UCSD-AML1 (cell line): ENCODE measurements around the gene CDYL.
A peak's percentile ranks its signal among the peaks of the same experiment; 100 is the strongest.

Experiments
- DNase-seq: peaks from one replicate; lab custom pipeline; 2025; ENCODE audit not compliant: unreplicated experiment; lab: John Stamatoyannopoulos, UW

CDYL gene

DNA sequence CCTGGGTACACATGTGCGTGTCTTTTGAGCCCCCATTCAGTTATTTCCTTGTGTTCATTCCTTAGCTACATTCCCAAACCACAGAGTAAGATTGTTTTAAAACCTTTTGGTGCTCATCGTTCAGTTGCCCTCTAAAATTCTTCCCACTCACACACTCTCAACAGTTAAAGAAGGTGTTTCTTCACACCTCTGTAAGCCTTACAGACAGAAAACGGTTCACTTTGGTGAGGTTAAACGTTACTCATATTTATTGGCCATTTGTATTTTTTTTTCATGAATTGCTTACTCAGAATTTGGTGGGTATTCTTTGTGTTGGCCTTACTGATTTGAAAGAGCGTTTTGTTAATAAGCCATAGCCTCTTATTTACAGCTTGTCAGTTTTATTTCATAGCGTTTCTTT is 97.7 kb downstream of the CDYL start:
- no peak for DNase-seq

DNA sequence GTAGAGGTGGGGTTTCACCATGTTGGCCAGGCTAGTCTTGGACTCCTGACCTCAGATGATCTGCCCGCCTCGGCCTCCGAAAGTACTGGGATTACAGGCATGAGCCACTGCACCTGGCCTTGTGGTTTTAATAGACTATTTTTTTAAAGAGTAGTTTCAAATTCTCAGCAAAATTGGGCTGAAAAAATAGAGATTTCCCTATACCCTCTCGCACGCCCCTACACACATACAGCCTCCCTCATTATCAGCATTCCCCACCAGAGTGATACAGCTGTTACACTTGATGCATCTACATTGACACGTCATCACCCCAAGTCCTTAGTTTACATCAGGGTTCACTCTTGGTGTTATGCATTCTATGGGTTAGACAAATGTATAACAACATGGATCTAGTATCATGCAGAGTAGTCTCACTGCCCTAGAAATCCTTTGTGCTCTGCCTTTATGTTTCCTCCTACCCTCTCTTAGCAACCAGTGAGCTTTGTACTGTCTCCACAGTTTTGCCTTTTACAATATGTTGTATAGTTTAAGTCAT is 103.6 kb downstream of the CDYL start:
- DNase-seq: no peak

DNA sequence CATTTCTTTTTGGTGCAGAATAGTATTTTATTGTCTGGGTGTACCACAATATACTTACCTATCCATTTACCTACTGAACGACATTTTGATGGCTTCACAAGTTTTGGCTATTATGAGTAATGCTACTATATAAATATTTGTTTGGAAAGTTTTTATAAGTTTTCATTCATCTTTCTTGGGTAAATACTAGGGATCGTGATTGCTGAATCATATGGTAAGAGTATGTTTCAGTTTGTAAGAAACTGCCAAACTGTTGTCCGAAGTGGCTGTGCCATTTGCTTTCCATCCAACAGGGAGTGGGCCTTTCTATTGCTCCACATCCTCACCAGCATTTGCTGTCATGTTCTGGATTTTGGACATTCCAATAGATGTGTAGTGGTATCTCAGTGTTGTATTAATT is 104.2 kb downstream of the CDYL start:
- DNase-seq: no peak

DNA sequence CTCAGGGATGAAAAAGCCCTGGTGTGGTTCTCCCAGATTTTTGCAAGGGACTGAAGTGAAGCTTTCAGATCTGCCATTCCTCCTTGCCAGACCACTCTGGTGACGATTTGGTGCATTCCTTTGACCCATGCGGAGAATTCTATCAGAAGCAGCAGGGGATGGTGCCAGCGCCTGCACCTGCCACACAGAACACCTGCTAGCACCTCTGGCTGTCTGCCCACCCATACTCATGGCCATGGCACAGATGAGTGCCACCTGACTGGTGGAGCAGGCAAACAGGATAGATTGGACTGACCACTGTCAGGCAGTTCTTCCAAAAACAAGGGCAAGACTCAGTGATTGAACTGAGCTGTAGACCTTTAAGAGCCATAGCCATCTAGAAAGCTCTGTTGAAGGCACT is 107.1 kb downstream of the CDYL start:
- no peak for DNase-seq

DNA sequence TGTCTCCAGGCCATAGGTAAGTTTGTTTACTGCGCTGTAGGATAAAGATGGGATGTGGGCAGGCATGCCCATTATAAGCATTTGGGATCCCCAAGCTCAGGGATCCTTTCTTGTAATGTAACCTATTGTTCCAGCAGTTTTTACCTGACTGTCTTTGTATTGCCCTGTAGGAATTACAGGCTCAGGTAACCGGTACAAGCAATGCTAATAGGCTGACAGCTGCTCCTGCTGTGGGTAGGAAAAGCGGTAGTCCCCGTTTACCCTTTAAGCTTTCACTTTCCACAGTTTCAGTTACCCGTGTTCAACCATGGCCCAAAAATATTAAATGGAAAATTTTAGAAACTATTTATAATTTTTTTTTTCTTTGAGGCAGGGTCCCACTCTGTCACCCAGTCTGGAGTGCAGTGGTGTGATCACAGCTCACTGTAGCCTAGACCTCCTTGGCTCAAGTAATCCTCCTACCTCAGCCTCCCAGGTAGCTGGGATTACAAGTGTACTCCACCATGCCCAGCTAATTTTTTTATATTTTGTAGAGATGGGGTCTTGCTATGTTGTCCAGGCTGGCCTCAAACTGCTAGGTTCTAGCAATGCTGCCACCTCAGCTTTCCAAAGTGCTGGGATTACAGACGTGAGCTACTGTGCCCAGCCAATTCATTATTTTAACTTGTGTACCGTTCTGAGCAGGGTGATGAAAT is 108.6 kb downstream of the CDYL start:
- DNase-seq: no peak

DNA sequence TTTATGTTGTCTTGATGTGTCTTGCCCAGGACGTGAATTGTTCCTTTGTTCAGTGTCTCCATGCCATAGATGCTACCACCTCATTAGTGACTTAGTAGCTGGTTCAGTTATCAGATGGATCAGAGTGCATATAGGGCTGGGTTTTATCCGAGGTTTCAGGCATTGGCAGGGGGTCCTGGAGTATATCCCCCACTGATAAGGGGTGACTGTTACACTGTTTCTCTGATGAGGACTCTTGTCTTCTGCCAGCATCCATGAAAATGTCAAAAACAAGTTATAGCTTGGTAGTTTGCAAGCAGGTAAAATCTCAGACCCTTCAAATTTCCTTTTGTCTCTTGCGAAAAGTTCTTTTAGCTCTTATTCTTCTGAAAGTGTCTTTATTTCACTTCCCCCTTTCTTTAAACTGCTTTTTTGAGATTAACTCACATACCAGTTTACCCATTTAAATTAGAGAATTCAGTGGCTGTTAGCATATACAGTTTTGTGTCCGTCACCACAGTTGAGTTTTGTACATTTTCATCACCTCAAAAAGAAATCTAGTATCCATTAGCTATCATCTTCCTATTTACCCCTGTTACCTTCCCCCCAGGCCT is 109.2 kb downstream of the CDYL start:
- no peak for DNase-seq

DNA sequence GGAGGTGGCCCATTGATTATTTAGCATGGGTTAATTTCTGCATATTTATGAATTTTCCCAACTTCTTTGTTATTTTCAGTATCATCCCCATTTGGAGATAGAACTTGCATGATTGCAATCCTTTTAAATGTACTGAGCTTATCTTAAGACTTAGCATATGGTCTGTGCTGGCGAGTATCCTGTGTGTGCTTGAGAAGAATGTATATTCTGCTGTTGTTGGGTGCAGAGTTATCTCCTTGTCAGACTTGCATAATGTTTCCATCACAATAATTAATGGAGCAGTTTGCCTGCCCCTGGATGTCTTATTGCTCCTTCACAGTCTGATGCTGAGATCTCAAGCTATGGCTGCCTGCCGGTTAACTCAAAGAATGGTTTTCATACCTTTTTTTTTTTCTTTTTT is 112.6 kb downstream of the CDYL start:
- DNase-seq: no peak

DNA sequence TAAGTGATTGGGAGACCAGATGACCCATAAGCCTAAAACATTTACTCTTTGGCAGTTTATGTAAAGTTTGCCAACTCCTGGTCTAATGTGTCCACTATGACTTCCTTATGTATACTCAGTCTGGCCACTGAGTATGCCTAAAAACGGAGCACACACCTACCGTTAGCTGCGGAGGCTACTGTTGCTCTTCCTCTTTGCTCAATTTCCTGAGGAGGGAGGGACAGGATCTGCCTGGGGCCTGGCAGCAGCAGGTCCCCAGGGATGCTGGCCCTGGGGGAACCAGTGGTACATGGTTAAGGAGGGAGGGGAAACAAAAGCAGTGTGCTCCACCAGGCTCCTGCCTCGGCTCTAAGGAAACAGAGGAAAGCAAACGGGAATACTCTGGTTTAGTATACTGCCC is 113.5 kb downstream of the CDYL start:
- peak; percentile 49 for DNase-seq

DNA sequence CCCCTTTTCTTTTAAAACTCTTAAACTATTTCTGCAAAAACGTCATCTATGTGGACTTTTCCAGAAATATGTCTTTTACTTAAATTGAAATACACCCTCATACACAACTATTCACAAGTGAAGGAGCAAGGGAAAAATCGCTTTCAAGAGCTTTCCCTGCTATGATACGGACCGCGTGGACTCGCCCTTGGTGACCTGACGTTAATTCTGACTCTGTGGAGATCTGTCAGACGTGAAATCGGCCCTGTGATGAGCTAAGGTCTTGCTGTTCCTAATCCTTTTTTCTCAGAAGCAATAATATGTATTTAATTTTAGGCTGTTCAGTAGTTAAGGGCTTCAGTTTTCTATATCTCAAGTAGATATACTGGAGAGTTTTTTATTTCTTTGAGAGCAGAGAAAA is 114.0 kb downstream of the CDYL start:
- no peak for DNase-seq

DNA sequence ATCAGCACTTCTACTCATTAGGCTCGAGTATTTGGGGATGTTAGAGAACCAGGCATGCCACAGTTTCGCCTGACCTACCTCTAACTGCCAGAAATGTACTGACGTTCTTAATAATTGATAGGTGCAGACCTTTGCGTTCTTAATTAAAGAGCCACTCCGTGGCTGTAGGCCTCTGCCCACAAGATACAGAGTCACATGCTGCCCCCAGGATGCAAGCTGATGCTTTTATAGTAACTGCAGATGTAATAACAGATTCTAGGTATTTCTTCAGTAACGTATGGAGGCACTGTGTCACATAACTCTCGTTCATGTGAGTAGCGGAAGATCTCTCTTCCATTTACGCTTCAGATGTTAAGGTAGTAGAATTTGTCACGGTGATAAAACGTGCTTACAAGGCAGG is 114.4 kb downstream of the CDYL start:
- no peak for DNase-seq

DNA sequence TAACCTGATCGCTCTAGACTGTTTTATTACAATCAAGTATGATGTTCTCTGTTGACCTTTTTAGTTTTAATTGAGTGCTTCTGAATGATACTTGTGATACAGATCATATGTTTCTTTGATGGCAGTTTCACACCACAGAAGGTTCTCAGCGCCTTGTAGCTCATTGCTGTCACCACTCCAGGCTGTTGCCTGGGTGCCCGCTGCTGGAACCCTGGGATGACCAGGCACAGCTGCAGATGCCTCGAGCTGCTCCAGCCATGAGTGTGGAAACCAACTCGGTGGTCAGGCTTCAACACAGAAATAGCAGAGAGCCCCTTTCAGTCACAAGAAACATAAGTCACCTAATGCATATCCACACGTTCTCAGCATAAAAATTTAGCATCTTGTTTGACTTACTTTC is 114.9 kb downstream of the CDYL start:
- DNase-seq: no peak

DNA sequence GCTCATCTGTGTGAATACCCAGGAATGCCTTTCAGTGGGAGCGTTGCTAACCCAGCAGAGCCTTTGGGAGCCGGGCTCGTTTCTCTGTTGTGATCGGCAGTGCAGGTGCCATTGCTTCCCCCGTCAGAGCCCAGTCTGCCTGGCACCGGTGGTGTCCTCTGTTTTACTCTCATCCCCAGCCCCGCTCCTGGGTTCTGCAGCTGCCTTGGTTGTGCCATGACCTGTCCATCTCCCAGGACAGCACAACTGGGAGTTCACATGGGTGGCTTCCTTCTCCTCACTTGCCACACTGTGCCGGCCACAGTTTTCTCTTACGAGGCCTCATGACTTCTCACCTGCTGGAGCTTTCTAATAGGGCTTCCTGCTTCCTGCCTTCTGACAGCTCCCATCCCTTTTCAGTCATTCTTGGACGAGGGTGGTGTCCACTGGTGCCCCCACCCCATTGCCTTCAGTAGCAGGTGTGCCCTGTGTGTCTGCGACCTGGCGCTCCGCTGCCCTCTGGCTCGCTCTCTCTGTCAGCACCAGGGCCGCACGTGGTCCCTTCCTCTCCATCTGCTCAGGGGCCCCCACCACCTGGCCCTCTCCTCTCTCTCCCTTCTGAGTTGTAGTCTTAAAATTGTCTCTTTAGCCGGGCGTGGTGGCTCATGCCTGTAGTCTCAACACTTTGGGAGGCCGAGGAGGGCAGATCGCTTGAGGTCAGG is 116.7 kb downstream of the CDYL start:
- DNase-seq: no peak

DNA sequence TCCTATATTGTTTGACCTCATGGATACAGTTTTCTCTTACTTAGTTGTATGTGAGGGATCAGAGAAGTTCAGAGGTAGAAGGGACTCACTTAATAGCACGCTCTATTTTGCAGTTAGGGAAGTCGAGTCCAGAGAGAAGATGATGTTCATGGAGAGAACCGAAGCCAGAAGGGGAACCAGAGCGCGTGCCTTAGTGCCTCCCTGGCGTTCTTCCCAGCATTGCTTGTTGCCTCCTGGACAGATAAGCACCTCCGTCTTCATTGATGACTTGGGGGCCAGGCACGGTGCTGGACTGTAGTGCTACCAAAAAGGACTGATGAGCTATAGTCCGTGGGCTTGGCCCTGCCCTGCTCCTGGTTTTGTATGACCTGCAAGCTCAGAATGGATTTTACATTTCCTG is 117.8 kb downstream of the CDYL start:
- no peak for DNase-seq

DNA sequence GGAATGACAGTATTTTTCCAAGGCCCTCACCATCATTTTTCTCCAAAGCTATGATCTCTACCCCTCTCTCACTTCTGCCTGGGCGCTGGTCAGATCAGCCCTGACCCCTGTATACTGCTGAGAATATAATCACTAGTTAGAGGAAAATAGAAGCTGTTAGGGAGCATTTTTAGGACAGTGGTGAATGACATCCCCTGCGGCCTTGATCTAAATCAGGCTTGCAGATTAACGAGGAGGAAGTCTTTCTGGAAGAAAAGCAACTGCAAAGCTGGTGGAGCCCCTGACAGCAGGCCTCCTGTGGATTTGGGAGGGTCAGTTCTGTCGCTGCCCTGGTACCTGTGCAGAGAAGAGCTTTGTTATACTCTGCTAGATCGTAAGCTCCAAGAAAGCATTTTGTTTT is 119.8 kb downstream of the CDYL start:
- no peak for DNase-seq

DNA sequence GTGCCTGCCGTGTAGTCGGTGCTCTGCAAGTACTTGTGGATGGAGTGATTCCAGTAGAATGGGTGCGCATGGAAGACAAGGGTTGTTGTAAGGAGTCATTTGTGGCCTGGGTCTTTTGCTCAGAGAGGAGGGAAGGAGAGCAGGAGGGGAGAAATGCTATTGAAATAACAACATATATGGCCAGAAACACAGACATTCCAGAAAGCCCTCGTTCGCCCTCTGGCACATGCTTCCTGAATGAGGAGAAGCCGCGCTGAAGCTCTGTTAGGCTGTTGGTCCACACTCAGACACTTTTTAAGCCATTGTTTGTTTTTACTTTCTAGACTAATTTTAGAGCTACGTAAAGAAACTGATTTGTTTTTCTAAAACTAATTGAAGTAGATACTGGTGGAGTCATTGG is 120.2 kb downstream of the CDYL start:
- no peak for DNase-seq

DNA sequence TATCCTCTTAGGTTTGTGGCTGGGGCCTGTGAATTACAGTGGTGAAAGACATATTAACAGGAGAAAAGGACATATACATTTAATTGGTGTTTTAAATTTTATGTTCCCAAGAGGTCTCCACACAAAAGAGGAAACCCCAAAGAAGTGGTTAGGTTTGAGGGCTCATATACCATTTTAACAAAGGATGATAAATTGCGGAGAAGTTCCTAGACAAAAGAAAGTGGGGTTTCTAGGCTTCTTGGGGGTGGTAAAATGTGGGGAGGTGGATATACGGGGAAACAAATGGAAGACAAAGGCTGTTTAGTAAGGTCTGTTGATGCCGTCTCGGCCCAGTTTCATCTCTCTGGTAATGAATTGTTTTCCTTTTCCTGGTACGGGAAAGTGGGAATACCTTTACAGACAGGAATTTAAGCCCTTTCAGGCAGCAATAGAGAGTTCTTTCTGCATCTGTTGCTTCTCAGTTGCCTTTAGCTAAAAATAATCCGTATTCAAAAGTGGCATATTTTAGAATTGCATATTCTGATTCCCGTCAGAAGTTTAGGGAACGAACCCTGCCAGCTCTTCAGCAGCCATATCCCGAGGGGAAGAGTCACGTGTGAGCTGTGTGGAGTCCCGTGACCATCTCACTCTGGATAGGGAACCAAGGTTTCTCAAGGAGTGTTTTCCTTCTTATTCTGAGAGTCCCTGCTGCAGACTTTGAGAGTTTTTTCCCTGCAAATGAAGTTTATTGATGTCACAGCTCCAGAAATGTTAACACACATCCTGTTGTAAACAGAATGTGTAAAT is 123.2 kb downstream of the CDYL start:
- no peak for DNase-seq

DNA sequence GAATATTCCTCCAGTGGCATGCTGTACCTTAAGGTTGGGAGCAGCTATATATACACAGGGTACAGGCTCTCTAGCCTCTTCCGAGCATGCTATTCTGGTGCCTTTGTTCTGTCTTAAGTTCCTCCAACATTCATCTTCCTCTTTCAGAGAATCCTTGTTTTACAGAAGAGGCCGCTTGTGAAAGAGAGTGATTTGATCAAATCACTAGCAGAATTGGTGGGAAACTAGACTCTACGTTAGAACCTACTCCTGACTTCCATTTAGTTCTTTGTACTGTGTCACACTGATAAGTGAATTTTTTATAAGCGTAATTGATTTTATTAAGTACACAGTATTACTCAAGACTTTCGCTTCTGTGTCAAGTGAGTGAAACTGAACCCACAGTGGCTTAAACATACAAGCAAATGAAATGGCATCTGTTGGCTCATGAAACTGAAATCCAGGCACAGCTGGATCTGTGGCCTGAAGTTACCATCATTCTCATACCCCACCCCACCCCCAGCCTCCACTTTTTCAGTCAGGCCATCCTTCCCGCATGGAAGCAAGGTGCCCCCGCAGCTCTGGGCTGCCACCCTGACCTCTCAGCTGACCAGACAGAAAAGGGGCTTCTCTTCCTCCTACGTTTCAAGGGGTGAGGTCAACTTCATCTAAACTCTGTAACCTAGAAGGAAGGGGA is 125.3 kb downstream of the CDYL start:
- DNase-seq: no peak

DNA sequence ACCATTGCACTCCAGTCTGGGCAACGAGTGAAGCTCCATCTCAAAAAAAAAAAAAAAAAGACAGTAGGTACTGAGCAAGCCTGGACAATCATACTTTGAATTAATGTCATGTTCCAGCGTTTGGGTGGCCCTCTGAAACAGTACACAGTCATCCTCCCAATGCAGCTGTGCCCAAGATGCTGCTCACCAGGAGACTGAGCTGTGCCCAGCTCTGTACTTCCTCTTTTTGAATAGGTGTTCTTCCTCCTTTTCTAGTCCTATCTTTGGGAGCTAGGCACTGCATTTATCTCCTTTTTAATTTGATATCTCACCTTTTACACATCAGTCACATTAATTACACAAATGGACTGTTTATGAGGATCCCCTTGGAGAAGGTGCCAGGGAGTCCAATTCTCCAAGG is 126.2 kb downstream of the CDYL start:
- DNase-seq: no peak

DNA sequence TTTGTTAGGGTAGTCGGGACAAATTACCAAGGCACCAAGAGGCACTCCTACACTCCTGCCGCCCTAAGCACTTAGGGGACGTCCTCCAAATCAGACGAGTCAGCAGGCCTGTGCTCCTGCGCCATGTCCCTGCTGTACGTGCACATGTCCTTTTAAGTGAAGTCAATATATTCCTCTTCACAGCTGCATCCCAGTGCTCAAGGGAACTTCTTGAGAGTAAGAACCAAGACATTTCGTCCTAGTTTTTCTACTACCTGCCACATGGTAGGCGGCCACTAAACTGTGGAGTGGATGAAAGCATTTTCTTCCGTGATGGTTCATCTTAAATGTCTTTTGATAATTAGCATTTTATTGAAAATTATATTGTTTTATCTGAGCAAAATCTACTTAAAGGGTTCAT is 126.9 kb downstream of the CDYL start:
- no peak for DNase-seq

DNA sequence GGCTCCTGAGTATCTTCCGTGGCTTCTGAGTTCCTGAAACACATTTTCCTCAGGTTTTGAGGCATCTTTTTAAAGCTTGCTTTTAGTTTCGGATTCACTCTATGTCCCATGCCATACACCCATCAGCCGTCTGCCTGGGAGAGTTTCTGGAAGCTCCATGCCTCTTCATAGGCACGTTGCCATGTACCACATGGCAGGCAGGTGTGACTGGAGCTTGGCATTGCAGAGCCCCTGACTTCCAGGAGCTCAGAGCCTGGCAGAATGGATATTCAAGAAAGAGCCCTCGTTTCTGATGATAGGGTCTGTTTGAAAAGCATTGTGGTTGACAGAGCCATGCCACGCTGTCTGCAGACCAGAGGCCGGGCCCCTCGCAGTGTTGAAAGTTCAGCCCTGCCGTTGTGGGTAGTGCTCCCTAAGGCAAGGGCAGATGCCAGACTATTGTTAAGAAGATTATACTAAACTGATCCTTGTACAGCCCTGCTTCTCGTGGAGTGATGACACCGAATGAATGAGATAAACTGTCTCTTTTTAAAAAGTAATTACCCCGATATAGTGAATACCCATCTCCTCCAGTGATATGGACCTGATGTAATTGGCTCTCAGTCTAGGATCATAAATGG is 127.7 kb downstream of the CDYL start:
- no peak for DNase-seq
